ENCODE measurements around the gene SCAMP5.
A peak's percentile ranks its signal among the peaks of the same experiment; 100 is the strongest.

Gene SCAMP5

DNA sequence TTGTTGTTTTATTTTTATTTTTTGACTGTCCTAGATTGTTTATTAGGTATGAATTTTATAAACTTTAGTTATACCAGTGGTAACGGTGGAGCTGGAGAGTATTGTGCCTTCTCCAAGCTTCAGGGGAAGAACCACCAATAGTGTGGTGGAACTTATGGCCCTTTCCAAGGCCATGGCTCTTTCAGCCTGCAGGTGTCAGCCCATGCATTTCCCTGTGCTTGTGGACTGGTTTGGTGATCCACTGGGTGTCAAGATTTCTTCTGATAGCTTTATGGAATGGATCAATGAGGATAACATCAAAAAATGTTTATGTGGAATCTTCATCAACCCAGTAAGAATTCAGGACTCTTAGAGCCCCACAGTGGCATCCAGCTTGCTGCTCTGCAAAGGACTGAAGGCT is 19.2 kb upstream of the SCAMP5 start:
- ATAC-seq (ENCODE audit: low read depth) (no peak), DNase-seq (ENCODE audit: low spot score) (no peak)
- H3K4me3 ChIP-seq (ENCODE audit: severe bottlenecking): no peak overlapping the region
- no peaks in the 10 kb centered on the region for H3K36me3 ChIP-seq (ENCODE audit: low read depth)
- H3K4me1 ChIP-seq (ENCODE audit: insufficient read depth, poor library complexity, severe bottlenecking): no peaks in the 10 kb centered on the region
- H3K27me3 ChIP-seq (ENCODE audit: insufficient read depth, poor library complexity, severe bottlenecking): no peaks in the 10 kb centered on the region
- H3K9me3 ChIP-seq (ENCODE audit: severe bottlenecking): no peaks in the 10 kb centered on the region
- H3K27ac ChIP-seq (ENCODE audit: poor library complexity, severe bottlenecking): no peak overlapping the region
- TF ChIP-seq, protein P1, sequence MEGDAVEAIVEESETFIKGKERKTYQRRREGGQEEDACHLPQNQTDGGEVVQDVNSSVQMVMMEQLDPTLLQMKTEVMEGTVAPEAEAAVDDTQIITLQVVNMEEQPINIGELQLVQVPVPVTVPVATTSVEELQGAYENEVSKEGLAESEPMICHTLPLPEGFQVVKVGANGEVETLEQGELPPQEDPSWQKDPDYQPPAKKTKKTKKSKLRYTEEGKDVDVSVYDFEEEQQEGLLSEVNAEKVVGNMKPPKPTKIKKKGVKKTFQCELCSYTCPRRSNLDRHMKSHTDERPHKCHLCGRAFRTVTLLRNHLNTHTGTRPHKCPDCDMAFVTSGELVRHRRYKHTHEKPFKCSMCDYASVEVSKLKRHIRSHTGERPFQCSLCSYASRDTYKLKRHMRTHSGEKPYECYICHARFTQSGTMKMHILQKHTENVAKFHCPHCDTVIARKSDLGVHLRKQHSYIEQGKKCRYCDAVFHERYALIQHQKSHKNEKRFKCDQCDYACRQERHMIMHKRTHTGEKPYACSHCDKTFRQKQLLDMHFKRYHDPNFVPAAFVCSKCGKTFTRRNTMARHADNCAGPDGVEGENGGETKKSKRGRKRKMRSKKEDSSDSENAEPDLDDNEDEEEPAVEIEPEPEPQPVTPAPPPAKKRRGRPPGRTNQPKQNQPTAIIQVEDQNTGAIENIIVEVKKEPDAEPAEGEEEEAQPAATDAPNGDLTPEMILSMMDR (IDR thresholded peaks at IDR 0.05; ENCODE audit: poor library complexity, severe bottlenecking): peak; percentile 24

DNA sequence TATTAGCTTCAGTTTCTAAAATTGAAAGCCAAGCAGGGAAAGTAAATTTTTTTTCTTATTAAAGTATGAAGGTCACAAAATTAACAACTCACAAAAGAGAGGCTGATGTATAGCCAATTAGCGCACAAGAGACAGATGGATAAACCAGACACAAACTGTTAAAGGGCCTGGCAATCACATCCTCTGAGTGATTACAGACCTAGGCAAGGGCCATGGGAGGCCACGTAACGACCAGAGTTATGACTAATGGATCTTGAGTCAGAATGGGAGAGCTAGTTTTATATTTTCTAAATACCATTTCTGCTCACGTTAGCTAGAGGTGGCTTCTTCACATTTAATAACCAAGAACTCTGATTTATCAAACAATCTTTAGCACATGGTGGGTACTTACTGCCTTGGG is 17.8 kb upstream of the SCAMP5 start:
- DNase-seq (ENCODE audit: low spot score): no peak
- no peak for ATAC-seq (ENCODE audit: low read depth)
- H3K9me3 ChIP-seq (ENCODE audit: severe bottlenecking): no peaks in the 10 kb centered on the region
- no peak overlapping the region for H3K27ac ChIP-seq (ENCODE audit: poor library complexity, severe bottlenecking)
- H3K4me1 ChIP-seq (ENCODE audit: insufficient read depth, poor library complexity, severe bottlenecking): no peaks in the 10 kb centered on the region
- no peaks in the 10 kb centered on the region for H3K27me3 ChIP-seq (ENCODE audit: insufficient read depth, poor library complexity, severe bottlenecking)
- no peaks in the 10 kb centered on the region for H3K36me3 ChIP-seq (ENCODE audit: low read depth)
- TF ChIP-seq, protein P1 (IDR thresholded peaks at IDR 0.05; ENCODE audit: poor library complexity, severe bottlenecking): no peak
- H3K4me3 ChIP-seq (ENCODE audit: severe bottlenecking): no peak overlapping the region

DNA sequence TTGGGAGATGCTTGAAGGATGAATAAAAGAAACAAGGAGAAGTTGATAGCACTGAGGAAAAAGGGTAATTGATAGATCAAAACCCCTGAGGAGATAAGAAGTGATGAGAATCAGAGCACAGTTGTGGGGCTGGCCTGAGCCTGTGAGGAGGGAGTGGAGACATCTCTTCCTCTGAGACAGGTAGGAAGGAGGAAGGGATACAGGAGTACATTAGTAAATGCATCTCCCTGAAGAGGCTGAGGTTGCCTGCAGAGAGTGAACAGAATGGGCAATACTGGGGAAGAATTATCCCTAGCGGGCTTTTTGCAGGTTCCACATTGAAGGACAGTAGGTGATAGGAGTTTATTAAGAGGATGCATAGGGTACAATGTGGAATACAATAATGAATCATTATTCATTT is 17.3 kb upstream of the SCAMP5 start:
- no peak overlapping the region for H3K4me3 ChIP-seq (ENCODE audit: severe bottlenecking)
- peak; percentile 17; the same call in 1 of the 3 replicates for ATAC-seq (ENCODE audit: low read depth)
- H3K27me3 ChIP-seq (ENCODE audit: insufficient read depth, poor library complexity, severe bottlenecking): no peaks in the 10 kb centered on the region
- H3K4me1 ChIP-seq (ENCODE audit: insufficient read depth, poor library complexity, severe bottlenecking): no peaks in the 10 kb centered on the region
- DNase-seq (ENCODE audit: low spot score): no peak
- H3K9me3 ChIP-seq (ENCODE audit: severe bottlenecking): no peaks in the 10 kb centered on the region
- H3K27ac ChIP-seq (ENCODE audit: poor library complexity, severe bottlenecking): no peak overlapping the region
- TF ChIP-seq, protein P1 (IDR thresholded peaks at IDR 0.05; ENCODE audit: poor library complexity, severe bottlenecking): no peak
- H3K36me3 ChIP-seq (ENCODE audit: low read depth): no peaks in the 10 kb centered on the region

DNA sequence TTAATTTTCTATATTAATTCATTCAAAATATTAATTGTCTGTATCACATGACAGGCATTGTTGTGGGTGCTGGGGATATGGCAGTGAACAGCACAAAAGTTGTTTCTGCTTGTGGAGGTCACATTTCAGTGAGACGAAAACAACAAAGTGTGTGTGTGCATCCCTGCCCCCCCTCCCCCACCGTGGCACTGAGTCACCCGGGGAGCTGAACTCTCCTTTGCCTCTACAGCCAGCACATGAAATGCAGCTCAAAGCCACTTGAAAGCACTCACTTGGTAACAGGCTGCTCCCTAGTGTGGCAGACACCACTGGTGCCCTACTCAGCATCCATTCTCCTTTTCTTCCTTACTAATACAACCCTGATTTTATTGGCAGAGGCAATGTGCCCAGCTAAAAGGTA is 16.9 kb upstream of the SCAMP5 start:
- TF ChIP-seq, protein P1 (IDR thresholded peaks at IDR 0.05; ENCODE audit: poor library complexity, severe bottlenecking): no peak
- H3K27ac ChIP-seq (ENCODE audit: poor library complexity, severe bottlenecking): no peak overlapping the region
- no peaks in the 10 kb centered on the region for H3K9me3 ChIP-seq (ENCODE audit: severe bottlenecking)
- DNase-seq (ENCODE audit: low spot score) (no peak), ATAC-seq (ENCODE audit: low read depth) (peak; percentile 57; the same call in 1 of the 3 replicates)
- no peaks in the 10 kb centered on the region for H3K27me3 ChIP-seq (ENCODE audit: insufficient read depth, poor library complexity, severe bottlenecking)
- no peaks in the 10 kb centered on the region for H3K36me3 ChIP-seq (ENCODE audit: low read depth)
- no peak overlapping the region for H3K4me3 ChIP-seq (ENCODE audit: severe bottlenecking)
- no peaks in the 10 kb centered on the region for H3K4me1 ChIP-seq (ENCODE audit: insufficient read depth, poor library complexity, severe bottlenecking)

DNA sequence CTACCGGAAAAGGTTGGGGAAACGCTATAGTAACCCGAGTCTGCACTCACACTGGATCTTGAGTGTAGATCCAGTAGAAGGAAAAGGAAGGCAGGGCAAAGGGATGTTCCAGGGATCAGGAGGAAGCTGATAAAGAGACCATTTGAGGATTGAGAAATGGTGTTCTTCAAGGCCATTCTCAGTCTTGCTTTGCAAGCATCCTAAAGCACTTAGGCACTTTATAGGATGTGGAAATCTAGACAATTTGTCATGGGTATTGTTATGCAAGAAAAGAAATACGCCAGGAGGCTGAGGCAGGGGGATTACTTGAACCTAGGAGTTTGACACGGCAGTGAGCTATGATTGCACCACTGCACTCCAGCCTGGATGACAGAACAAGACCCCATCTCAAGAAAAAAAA is 13.2 kb upstream of the SCAMP5 start:
- Histone ChIP-seq H3K36me3 (ENCODE audit: low read depth) (no peaks in the 10 kb centered on the region), H3K4me1 (ENCODE audit: insufficient read depth, poor library complexity, severe bottlenecking) (no peaks in the 10 kb centered on the region), H3K9me3 (ENCODE audit: severe bottlenecking) (no peaks in the 10 kb centered on the region), H3K27ac (ENCODE audit: poor library complexity, severe bottlenecking) (no peak overlapping the region), H3K4me3 (ENCODE audit: severe bottlenecking) (no peak overlapping the region), H3K27me3 (ENCODE audit: insufficient read depth, poor library complexity, severe bottlenecking) (no peaks in the 10 kb centered on the region)
- DNase-seq (ENCODE audit: low spot score) (no peak), ATAC-seq (ENCODE audit: low read depth) (no peak)
- TF ChIP-seq, protein P1 (IDR thresholded peaks at IDR 0.05; ENCODE audit: poor library complexity, severe bottlenecking): no peak
